Right lobe of liver (tissue), 6 donors: ENCODE measurements around the gene FAM53A. TPM values are rescaled to one million over a fixed set of nuclear protein-coding genes. Genes with fewer than 3 reads are reported as not detected.

Source experiments
- ATAC-seq, 4 donors: fragments of 200-7000 bp; cut with Tn5 transposase; one replicate each; pipeline ENCODE4 v1.9.1; 2020; ENCODE audit warnings: mild to moderate bottlenecking in 4 of 4, moderate library complexity in 4 of 4
- DNase-seq, 3 donors: peaks; one replicate each; pipeline ENCODE4 v3.0.0-alpha.2; 2020
- H3K27ac ChIP-seq, 3 donors: fragments of 200-600 bp; one replicate each; pipeline ENCODE4 v1.8.0; 2022
- H3K27me3 ChIP-seq, 2 donors: fragments of 200-600 bp; one replicate each; pipeline ENCODE4 v1.8.0; 2022
- H3K36me3 ChIP-seq, 4 donors: fragments of 200-600 bp; sonication (generic) in 1 of 4; one replicate each; pipeline versions ENCODE4 v1.5.1 to v1.8.0; 2017 to 2022; ENCODE audit warnings: control low read depth in 1 of 4
- H3K4me1 ChIP-seq, 4 donors: fragments of 200-600 bp; sonication (generic) in 1 of 4; one replicate each; pipeline versions ENCODE4 v1.5.1 to v1.8.0; 2017 to 2022; ENCODE audit warnings: control low read depth in 1 of 4
- H3K4me3 ChIP-seq, 3 donors: fragments of 200-600 bp; one replicate each; pipeline ENCODE4 v1.8.0; 2022
- H3K9me3 ChIP-seq, 4 donors: fragments of 200-600 bp; sonication (generic) in 1 of 4; one replicate each; pipeline versions ENCODE4 v1.5.1 to v1.8.0; 2017 to 2022; ENCODE audit warnings: control low read depth in 1 of 4
- POLR2A ChIP-seq: fragments of 450-650 bp; IDR thresholded peaks from one replicate; pipeline ENCODE4 v1.6.1; 2017; ENCODE audit warnings: antibody characterized with exemption, mild to moderate bottlenecking
- WGBS: methylation state at CpG from one replicate; pipeline ENCODE4 v1.1.6; 2018; ENCODE audit warnings: low coverage, low lambda C conversion rate; ENCODE audit not compliant: insufficient coverage; ENCODE audit errors: missing lambda C conversion rate; 5-methylcytosine and 5-hydroxymethylcytosine counted together
- intact Hi-C, 2 donors: fragments of 100-400 bp; cut with DNase I; formaldehyde crosslinking; loops; one replicate each; pipeline versions ENCODE4 v1.11.2 to v1.14.1; 2022
- total RNA-seq, 6 experiments: library from RNA; depleted of rRNA in 2 of 6; stranded (reverse); fragments of >200 nt in 2 of 6; fragmentation: NEBNext Ultra II Directional in 3 of 6; extraction: Animal tissue kit (Norgen Biotek cat#: 25700) in 3 of 6; gene quantifications; one replicate each; pipeline versions ENCODE4 v1.1.0 to v1.2.4, GENCODE V29; 2016 to 2023
- TF ChIP-seq, protein P1 (sequence below), 4 donors: fragments of 200-600 bp in 3 of 4; fragments of 450-650 bp in 1 of 4; IDR thresholded peaks; one replicate each; pipeline versions ENCODE4 v1.5.1 to v1.8.0; 2016 to 2022; ENCODE audit warnings: antibody characterized with exemption in 4 of 4, mild to moderate bottlenecking in 2 of 4
- donor health status: DM: no; HTN: yes; CAD: no.
- donor health status: DM: no; HTN: no; CAD: no.
- donor health status: DM: no; HTN: no; CAD: no.
- donor health status: DM: no; HTN: yes; CAD: no.
- donor health status: DM: no; HTN: yes; CAD: no.

The FAM53A gene
- total RNA-seq, 6 experiments from 2014 or later, result 0.56 to 3.5 (median 0.74) TPM

DNA sequence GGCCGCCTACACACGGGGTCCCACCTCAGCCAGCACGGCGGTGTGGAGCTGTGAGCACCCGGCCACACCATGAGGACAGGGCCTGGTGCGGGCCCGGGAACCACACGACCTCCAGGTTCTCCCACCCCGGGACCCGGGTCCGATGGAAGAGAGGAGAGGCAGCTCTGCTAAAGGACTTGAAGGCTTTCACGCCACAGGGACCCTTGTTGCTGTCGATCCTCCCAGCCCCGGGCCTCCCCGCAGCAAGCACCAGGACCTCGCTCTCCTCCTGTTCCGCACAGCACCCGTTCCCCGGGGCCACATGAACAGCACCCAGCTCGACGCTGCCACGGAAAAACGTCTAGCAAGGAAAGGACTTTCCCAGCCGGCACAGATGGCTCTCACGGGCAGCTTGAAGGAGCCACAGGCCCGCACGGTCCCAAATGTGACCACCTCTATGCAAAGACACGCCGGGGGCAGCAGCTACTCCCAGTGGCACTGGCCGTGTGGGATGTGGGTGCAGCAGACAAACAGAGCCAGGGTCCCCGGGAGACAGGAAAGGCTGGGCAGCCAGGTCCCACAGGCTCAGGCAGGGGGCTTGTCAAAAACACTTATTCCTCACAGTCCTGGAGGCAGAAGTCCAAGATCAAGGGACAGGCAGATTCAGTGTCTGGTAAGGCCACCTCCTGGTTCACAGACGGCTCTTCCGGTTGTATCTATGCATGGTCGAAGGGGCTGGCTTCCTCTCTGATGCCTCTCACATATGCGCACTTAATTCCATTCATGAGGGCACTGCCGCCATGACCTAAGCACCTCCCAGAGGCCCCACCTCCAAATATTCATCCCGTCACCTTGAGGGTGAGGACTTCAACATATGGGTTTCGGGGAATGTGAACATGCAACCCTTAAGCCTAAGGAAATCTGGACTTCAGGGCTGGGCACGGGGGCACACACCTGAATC, 24.7 kb downstream of the FAM53A start:
- intact Hi-C loops, result no loop called here
- ATAC-seq, result no peak
- WGBS, result 83% methylated on average over 16 of the region's 39 CpGs
- Histone ChIP-seq H3K27ac (no peak overlapping the region), H3K4me1 (no peaks in the 10 kb centered on the region), H3K4me3 (no peak overlapping the region), H3K27me3 (no peaks in the 10 kb centered on the region), H3K9me3 (no peaks in the 10 kb centered on the region), H3K36me3 (no peaks in the 10 kb centered on the region)
- DNase-seq, result no peak
- TF ChIP-seq, protein P1, sequence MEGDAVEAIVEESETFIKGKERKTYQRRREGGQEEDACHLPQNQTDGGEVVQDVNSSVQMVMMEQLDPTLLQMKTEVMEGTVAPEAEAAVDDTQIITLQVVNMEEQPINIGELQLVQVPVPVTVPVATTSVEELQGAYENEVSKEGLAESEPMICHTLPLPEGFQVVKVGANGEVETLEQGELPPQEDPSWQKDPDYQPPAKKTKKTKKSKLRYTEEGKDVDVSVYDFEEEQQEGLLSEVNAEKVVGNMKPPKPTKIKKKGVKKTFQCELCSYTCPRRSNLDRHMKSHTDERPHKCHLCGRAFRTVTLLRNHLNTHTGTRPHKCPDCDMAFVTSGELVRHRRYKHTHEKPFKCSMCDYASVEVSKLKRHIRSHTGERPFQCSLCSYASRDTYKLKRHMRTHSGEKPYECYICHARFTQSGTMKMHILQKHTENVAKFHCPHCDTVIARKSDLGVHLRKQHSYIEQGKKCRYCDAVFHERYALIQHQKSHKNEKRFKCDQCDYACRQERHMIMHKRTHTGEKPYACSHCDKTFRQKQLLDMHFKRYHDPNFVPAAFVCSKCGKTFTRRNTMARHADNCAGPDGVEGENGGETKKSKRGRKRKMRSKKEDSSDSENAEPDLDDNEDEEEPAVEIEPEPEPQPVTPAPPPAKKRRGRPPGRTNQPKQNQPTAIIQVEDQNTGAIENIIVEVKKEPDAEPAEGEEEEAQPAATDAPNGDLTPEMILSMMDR (IDR thresholded peaks at IDR 0.05), result no peak
- TF ChIP-seq POLR2A, result no peak

DNA sequence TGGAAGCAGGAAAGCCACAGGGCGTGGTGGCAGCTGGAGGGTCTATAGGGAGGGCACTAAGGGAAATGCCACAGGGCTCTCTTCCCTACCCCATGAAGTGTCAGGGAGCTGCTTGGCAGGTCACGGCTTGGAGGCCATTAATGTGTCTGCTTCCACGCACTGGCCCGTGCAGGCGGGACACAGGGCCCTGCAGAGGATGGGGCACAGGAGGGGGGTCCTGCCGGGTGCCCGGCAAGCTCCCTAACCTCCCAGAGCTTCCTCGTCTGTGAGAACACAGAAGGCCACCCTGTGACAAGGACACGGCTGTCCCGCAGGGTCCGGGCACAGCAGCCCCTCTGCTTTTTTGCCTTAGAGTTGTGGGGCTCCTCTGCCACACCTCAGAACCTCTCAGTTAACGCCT, 25.5 kb downstream of the FAM53A start:
- no CpG with 5 or more reads among the region's 12 CpGs for WGBS
- no peak for DNase-seq
- Histone ChIP-seq H3K4me3 (no peak overlapping the region), H3K27me3 (no peaks in the 10 kb centered on the region), H3K27ac (no peak overlapping the region), H3K36me3 (no peaks in the 10 kb centered on the region), H3K9me3 (no peaks in the 10 kb centered on the region), H3K4me1 (no peaks in the 10 kb centered on the region)
- intact Hi-C loops, result no loop called here
- TF ChIP-seq POLR2A, result no peak
- TF ChIP-seq, protein P1 (IDR thresholded peaks at IDR 0.05), result no peak
- no peak for ATAC-seq

DNA sequence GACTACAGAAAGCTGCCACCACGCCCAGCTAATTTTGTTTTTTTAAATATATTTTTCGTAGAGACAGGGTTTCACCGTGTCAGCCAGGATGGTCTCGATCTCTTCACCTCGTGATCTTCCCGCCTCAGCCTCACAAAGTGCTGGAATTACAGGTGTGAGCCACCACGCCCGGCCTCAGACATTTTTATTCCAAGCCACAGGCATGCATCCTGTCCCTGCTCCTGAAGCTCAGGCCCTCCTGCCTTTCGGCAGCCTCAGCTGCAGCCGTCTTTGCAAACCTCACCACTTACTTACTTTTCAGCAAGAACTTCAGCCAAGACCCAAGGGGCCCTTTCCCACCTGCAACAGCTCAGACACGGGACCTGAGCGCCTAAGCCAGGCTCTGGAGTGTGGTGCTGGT, 26.0 kb downstream of the FAM53A start:
- Histone ChIP-seq H3K4me1 (no peaks in the 10 kb centered on the region), H3K9me3 (no peaks in the 10 kb centered on the region), H3K27me3 (no peaks in the 10 kb centered on the region), H3K4me3 (no peak overlapping the region), H3K27ac (no peak overlapping the region), H3K36me3 (no peaks in the 10 kb centered on the region)
- TF ChIP-seq, protein P1 (IDR thresholded peaks at IDR 0.05), result no peak
- no peak for TF ChIP-seq POLR2A
- 91% methylated on average over 10 of the region's 12 CpGs for WGBS
- intact Hi-C loops, result no loop called here
- ATAC-seq (no peak), DNase-seq (no peak)

DNA sequence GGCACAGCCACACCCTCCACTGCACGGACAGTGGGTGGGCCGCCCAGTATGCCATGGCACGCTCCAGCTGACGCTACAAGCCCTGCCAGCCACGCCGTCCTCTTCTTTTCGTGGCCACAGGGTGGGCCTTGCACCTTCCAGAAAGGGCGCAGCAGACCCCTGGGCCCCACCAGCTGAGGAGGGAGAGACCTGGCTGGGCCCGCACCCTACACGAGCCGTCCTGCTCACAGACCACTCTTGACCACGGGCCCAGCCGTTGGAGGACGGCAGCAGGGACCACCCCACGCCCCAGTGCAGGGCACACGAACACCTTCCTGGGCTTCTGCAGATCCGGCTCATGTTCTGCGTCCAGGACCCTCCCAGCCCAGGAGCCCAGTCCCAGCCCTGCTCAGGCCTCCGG, 27.1 kb downstream of the FAM53A start:
- no peaks in the 10 kb centered on the region for H3K9me3 ChIP-seq
- DNase-seq (no peak), ATAC-seq (no peak)
- intact Hi-C loops, result no loop called here
- WGBS, result no CpG with 5 or more reads among the region's 19 CpGs
- no peaks in the 10 kb centered on the region for H3K36me3 ChIP-seq
- no peak overlapping the region for H3K27ac ChIP-seq
- H3K4me3 ChIP-seq, result no peak overlapping the region
- no peaks in the 10 kb centered on the region for H3K4me1 ChIP-seq
- H3K27me3 ChIP-seq, result no peaks in the 10 kb centered on the region
- TF ChIP-seq, protein P1 (IDR thresholded peaks at IDR 0.05), result no peak
- no peak for TF ChIP-seq POLR2A
